Thoracic aorta (tissue), 2 donors: ENCODE results near the gene ELAPOR2. TPM values are rescaled to one million over a fixed set of nuclear protein-coding genes. Genes with fewer than 3 reads are reported as not detected.
"Not testable (repeated sequence)": the region's sequence is repeated elsewhere in the genome, so short reads cannot be mapped to it uniquely, and the experiment has no call there.

ENCODE experiments used
- ATAC-seq: fragments of 150-250 bp; one replicate; pipeline ENCODE4 v1.8.0; 2017; ENCODE audit warnings: low read depth; ENCODE audit not compliant: insufficient number of reproducible peaks, low FRiP score
- DNase-seq: peaks from one replicate; pipeline ENCODE4 v3.0.0-alpha.2; 2020; ENCODE audit warnings: low spot score
- H3K27ac ChIP-seq, 2 donors: fragments of 200-600 bp; sonication (generic); 1 replicate in 1 of 2; 2 replicates in 1 of 2; pipeline ENCODE4 v1.5.1; 2016; ENCODE audit warnings: mild to moderate bottlenecking in 2 of 2, moderate library complexity in 2 of 2
- H3K27me3 ChIP-seq: fragments of 200-600 bp; sonication (generic); replicated peaks from 2 replicates; pipeline ENCODE4 v1.6.0; 2016; ENCODE audit warnings: mild to moderate bottlenecking; ENCODE audit not compliant: insufficient read depth
- H3K36me3 ChIP-seq: fragments of 200-600 bp; sonication (generic); one replicate; pipeline ENCODE4 v1.5.1; 2016
- H3K4me1 ChIP-seq, 2 donors: fragments of 200-600 bp; sonication (generic); 1 replicate in 1 of 2; 2 replicates in 1 of 2; pipeline versions ENCODE4 v1.5.1 to v1.6.0; 2016; ENCODE audit warnings: low read depth in 2 of 2, mild to moderate bottlenecking in 1 of 2; ENCODE audit not compliant: control insufficient read depth in 1 of 2
- H3K4me3 ChIP-seq: fragments of 200-600 bp; sonication (generic); 2 replicates; pipeline ENCODE4 v1.5.1; 2016; ENCODE audit warnings: mild to moderate bottlenecking
- H3K9me3 ChIP-seq: fragments of 200-600 bp; sonication (generic); 2 replicates; pipeline ENCODE4 v1.5.1; 2016
- CTCF ChIP-seq: fragments of 200-600 bp; sonication (generic); IDR thresholded peaks from one replicate; pipeline ENCODE4 v1.5.1; 2019; ENCODE audit warnings: antibody characterized with exemption
- total RNA-seq, 2 donors: library from RNA; depleted of rRNA; stranded (reverse); fragments of >200 nt; gene quantifications; one replicate each; pipeline versions ENCODE4 v1.1.0 to v1.2.3, GENCODE V29; 2016

ELAPOR2 gene
- total RNA-seq, 2 donors from 2014 or later: 11.2 to 16.9 TPM

GRCh38 chr7:87100326-87100725 is 40.9 kb upstream of the ELAPOR2 start:
- ATAC-seq (no peak), DNase-seq (no peak)
- no peak for TF ChIP-seq CTCF
- H3K27me3 ChIP-seq: no peaks in the 10 kb centered on the region
- no peaks in the 10 kb centered on the region for H3K4me1 ChIP-seq
- H3K4me3 ChIP-seq: no peak overlapping the region
- no peaks in the 10 kb centered on the region for H3K36me3 ChIP-seq
- no peak overlapping the region for H3K27ac ChIP-seq
- no peaks in the 10 kb centered on the region for H3K9me3 ChIP-seq

GRCh38 chr7:87097375-87097774 is 37.9 kb upstream of the ELAPOR2 start:
- H3K27ac ChIP-seq, H3K36me3 ChIP-seq, H3K4me3 ChIP-seq, H3K27me3 ChIP-seq, ATAC-seq, DNase-seq, H3K4me1 ChIP-seq, H3K9me3 ChIP-seq: not testable (repeated sequence)

- no peak for TF ChIP-seq CTCF
- no peaks in the 10 kb centered on the region for H3K27me3 ChIP-seq
- H3K4me1 ChIP-seq: no peaks in the 10 kb centered on the region
- H3K27ac ChIP-seq: no peak overlapping the region
- no peak for DNase-seq
- no peaks in the 10 kb centered on the region for H3K9me3 ChIP-seq
- H3K4me3 ChIP-seq: no peak overlapping the region
- H3K36me3 ChIP-seq: no peaks in the 10 kb centered on the region
- ATAC-seq: no peak
These were observed 34.9 kb upstream of the ELAPOR2 start for GRCh38 chr7:87094322-87094721.

DNA sequence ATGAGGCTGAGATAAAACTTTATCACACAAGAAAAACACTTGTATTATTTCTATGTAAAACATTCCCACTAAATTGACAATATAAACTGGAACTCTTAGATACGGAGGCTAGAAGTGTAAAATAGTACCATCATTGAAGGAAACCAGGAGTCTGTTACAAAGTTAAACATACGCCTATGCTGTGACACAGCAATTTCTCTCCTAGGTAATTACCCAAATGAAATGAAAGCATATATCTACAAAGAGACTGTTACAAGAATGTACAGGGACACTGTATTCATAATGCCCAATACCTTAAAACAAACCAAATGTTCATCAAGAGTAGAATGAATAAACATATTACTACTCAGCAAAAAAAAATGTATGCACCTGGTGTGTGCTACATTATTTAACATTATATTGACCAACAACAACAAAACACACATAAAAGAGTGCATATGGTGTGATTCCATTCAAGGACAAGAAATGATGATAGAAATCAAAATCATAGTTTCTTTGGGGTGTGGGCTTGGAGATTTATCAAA is 33.2 kb upstream of the ELAPOR2 start:
- H3K9me3 ChIP-seq: no peaks in the 10 kb centered on the region
- H3K4me3 ChIP-seq: no peak overlapping the region
- ATAC-seq: no peak
- H3K36me3 ChIP-seq: no peaks in the 10 kb centered on the region
- TF ChIP-seq CTCF: no peak
- H3K27ac ChIP-seq: no peak overlapping the region
- DNase-seq: no peak
- H3K27me3 ChIP-seq: no peaks in the 10 kb centered on the region
- H3K4me1 ChIP-seq: no peaks in the 10 kb centered on the region

GRCh38 chr7:87091487-87092066 is 32.1 kb upstream of the ELAPOR2 start:
- ATAC-seq (no peak), DNase-seq (no peak)
- no peak for TF ChIP-seq CTCF
- Histone ChIP-seq H3K36me3 (no peaks in the 10 kb centered on the region), H3K4me1 (no peaks in the 10 kb centered on the region), H3K27me3 (no peaks in the 10 kb centered on the region), H3K27ac (no peak overlapping the region), H3K4me3 (no peak overlapping the region), H3K9me3 (no peaks in the 10 kb centered on the region)
